Stimulated activated CD8-positive, alpha-beta memory T cell treated with anti-CD3 and anti-CD28 coated beads, Interleukin-4, amount 100 ng/mL, for 1 hour (primary cell): ENCODE results near the gene DENND1A.

Experiments used
- DNase-seq, 2 donors: peaks; one replicate each; pipeline ENCODE4 v3.0.0-alpha.2; 2020; ENCODE audit warnings: low read depth in 2 of 2, low spot score in 1 of 2

The DENND1A gene

DNA sequence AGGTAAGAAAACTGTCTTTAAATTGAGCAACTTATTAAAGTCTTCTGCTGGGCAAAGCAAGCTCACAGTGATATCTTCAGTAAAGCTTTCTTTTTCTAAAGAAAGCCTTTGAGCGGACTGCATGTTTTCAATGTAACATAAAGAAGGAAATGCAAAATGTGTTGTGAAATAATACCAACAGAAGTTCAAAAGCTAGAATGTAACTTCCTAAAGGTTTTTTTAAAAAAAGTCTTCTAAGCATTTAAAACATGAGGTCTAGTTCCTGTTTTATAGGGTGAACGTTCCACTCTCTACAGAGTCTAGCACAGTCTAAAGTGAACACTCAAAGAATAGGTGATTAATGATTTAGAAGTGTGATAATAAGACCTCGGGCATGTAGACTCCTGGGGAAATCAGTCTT is 62.9 kb downstream of the DENND1A start:
- no peak for DNase-seq

GRCh38 chr9:123866497-123866896 is 63.4 kb downstream of the DENND1A start:
- DNase-seq, result no peak

GRCh38 chr9:123865226-123866000 is 64.5 kb downstream of the DENND1A start:
- DNase-seq, result no peak

DNA sequence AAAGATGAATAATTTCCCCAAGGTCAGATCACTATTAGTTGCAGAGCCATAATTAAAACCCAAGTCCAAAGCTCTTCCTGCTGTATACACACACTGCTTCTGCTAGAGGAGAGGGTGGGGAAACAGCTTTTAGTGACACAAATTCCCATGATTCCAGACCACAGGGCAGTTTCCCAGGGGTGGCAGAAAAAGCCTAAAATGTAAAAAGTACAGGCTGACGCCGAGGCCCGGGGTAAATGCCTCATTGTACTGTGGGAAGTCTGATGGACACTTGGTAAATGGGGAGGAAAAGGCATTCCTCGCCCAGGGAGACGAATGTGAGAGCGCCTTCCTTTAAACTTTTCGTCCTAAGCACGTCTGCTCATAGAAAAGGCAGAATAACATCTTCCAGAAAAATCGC is 65.7 kb downstream of the DENND1A start:
- no peak for DNase-seq

DNA sequence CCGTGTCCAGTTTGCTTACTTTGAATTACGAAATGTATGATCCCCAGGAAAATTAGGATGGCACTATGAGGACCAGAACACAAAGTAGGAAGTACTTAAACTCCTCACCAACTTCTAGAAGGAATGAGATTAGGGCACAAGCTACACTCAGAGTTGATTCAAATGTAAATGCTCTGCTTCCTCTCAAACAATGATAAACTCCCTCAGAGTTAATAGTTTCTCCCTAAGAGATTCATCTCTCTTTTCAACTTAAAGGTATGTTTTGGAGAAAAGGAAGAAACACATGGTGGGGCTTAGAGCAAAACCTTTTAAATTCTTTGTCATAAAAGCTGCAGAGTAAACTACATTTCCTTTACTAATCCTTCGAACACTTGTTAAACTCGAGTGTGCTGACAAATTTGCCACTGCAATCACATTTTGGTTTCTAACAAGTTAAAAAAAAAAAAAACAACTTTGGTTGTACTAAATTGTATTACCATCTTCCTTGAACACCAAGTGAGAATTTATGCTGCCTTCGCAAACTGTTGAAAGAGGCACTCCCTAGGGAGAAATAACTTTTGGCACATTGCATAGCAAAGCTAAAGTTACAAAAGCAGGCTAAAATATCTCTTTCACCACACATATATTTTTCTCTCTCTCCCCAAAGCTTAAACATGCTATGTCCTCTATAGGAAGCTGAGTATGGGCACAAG is 66.6 kb downstream of the DENND1A start:
- DNase-seq, result no peak

- no peak for DNase-seq
Measured at GRCh38 chr9:123861756-123862120, 68.2 kb downstream of the DENND1A start.

DNA sequence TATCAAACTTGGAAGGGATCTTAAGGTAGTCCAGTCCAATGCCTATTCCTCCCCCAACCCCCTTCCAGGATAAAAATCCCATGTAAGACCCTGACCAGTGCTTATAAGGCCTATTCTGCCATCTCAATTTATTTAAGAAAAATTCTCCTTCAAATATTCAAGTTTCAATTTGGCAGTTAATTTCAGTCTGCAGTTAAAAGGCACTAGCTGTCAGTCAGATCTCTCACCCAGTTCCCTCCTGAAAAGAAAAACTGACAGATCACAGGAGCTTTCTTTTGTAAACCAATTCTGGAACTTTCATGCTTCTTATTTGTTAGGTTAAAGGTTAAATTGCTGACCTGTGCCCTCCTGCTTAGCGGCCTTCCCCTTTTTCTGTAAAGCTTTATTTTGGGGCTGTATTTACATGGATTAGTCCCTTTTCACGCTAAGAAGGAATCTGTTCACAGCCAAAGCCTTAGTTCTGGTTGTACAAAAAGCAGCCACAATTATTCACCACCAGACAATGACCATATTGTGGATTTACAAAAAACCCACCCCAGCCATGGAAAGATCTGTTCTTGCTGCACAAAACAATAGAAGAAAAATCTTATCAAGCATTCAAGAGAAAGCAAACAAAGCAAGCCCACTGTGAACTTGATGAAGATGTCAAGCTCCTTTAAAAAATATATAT is 68.7 kb downstream of the DENND1A start:
- DNase-seq, result no peak

DNA sequence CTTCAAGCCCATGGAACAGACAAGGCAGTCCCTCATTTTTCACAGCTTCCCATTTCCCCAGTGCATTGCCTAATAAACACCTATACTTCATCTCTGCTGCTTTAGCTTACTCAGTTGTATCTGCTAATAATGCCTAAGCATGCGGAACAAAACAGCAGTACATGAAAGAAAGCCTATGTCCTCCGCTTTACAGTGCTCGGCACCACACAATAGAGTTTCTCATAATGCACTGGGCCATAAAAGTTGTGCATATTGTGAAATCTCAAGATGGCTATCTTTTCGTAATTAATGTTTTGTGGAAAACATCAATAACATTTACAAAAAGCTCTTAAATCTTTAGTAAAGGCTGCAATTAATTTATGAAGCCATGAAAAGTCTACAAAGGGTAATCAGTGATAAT is 69.3 kb downstream of the DENND1A start:
- no peak for DNase-seq

- DNase-seq, result no peak
Measured at GRCh38 chr9:123852403-123852802, 77.5 kb downstream of the DENND1A start.

- DNase-seq, result no peak
Measured at GRCh38 chr9:123851851-123852250, 78.1 kb downstream of the DENND1A start.

DNA sequence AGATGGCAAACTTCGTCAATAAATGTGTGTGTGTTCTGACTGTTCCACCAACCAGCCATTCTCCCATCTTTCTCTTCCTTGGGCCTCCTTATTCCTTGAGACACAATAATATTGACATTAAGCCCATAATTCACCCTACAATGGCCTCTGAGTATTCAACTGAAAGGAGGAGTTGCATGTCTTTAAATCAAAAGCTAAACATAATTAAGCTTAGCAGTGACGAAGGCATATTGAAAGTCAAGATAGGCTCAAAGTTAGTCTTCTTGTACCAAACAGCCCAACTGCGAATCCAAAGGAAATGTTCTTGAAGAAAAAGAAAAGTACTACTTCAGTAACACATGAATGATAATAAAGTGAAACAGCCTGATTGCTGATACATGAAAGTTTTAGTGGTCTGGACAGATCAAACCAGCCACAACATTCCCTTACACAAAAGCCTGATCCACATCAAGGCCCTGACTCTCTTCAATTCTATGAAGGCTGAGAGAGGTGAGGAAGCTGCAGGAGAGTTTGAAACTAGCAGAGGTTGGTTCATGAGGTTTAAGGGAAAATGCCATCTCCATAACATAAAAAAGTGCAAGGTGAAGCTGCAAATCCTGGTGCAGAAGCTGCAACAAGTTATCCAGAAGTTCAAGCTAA is 81.4 kb downstream of the DENND1A start:
- no peak for DNase-seq

GRCh38 chr9:123846966-123847365 is 83.0 kb downstream of the DENND1A start:
- no peak for DNase-seq

GRCh38 chr9:123843703-123844102 is 86.2 kb downstream of the DENND1A start:
- no peak for DNase-seq

GRCh38 chr9:123835821-123836220 is 94.1 kb downstream of the DENND1A start:
- DNase-seq, result no peak

GRCh38 chr9:123834889-123835562 is 94.9 kb downstream of the DENND1A start:
- DNase-seq, result no peak

- no peak for DNase-seq
Measured at GRCh38 chr9:123834218-123834888, 95.6 kb downstream of the DENND1A start.

- no peak for DNase-seq
Measured at GRCh38 chr9:123832858-123833650, 96.9 kb downstream of the DENND1A start.

- DNase-seq, result no peak
Measured at GRCh38 chr9:123832176-123832575, 97.8 kb downstream of the DENND1A start.

GRCh38 chr9:123828449-123828848 is 101.5 kb downstream of the DENND1A start:
- DNase-seq, result no peak
